Renal pelvis (tissue), 12 donors: ENCODE results near the gene FARS2. TPM values are rescaled to one million over a fixed set of nuclear protein-coding genes. Genes with fewer than 3 reads are reported as not detected.

Experiments
- DNase-seq: peaks from one replicate; pipeline ENCODE4 v3.0.0-alpha.2; 2013
- long read RNA-seq, 16 experiments: transcript quantifications; one replicate each; lab custom pipeline, GENCODE V29; 2026
- polyA plus RNA-seq, 3 donors: library from polyadenylated mRNA; unstranded; fragments of 120-200 nt; gene quantifications; one replicate each; pipeline ENCODE4 v1.2.1, GENCODE V29; 2013; ENCODE audit not compliant: insufficient read length in 3 of 3

The FARS2 gene
- 10 to 100 TPM; 18.6 to 22.3 (median 22.2) TPM for polyA plus RNA-seq
- long read RNA-seq, donor 1, partial matches to known transcripts: 7 of 11 reads
- long read RNA-seq, donor 1, other reads (novel, unspliced or antisense): 0 of 11 reads
- long read RNA-seq, donor 2, transcript FARS2-201 (7 exons, 1,663 nt): major isoform, 11 of 25 reads
- long read RNA-seq, donor 2, partial matches to known transcripts: 13 of 25 reads
- long read RNA-seq, donor 2, other reads (novel, unspliced or antisense): 0 of 25 reads
- long read RNA-seq, donor 3, transcript FARS2-201 (7 exons, 1,663 nt): major isoform, 5 of 17 reads
- long read RNA-seq, donor 3, partial matches to known transcripts: 12 of 17 reads
- long read RNA-seq, donor 3, other reads (novel, unspliced or antisense): 0 of 17 reads
- long read RNA-seq, donor 4, transcript FARS2-201 (7 exons, 1,663 nt): major isoform, 5 of 16 reads
- long read RNA-seq, donor 4, partial matches to known transcripts: 10 of 16 reads
- long read RNA-seq, donor 4, other reads (novel, unspliced or antisense): 0 of 16 reads
- long read RNA-seq, donor 5, partial matches to known transcripts: 0 of 2 reads
- long read RNA-seq, donor 5, other reads (novel, unspliced or antisense): 0 of 2 reads
- long read RNA-seq, donor 6, transcript FARS2-201 (7 exons, 1,663 nt): major isoform, 6 of 6 reads
- long read RNA-seq, donor 6, partial matches to known transcripts: 0 of 6 reads
- long read RNA-seq, donor 6, other reads (novel, unspliced or antisense): 0 of 6 reads
- long read RNA-seq, donor 7, transcript FARS2-201 (7 exons, 1,663 nt): major isoform, 8 of 23 reads
- long read RNA-seq, donor 7, partial matches to known transcripts: 15 of 23 reads
- long read RNA-seq, donor 7, other reads (novel, unspliced or antisense): 0 of 23 reads
- long read RNA-seq, donor 8, partial matches to known transcripts: 12 of 13 reads
- long read RNA-seq, donor 8, other reads (novel, unspliced or antisense): 0 of 13 reads
- long read RNA-seq, donor 9, transcript FARS2-201 (7 exons, 1,663 nt): major isoform, 6 of 17 reads
- long read RNA-seq, donor 9, partial matches to known transcripts: 11 of 17 reads
- long read RNA-seq, donor 9, other reads (novel, unspliced or antisense): 0 of 17 reads
- long read RNA-seq, donor 10, partial matches to known transcripts: 13 of 18 reads
- long read RNA-seq, donor 10, other reads (novel, unspliced or antisense): 0 of 18 reads
- long read RNA-seq, donor 11, partial matches to known transcripts: 5 of 8 reads
- long read RNA-seq, donor 11, other reads (novel, unspliced or antisense): 0 of 8 reads
- long read RNA-seq, donor 12, transcript FARS2-201 (7 exons, 1,663 nt): major isoform, 11 of 16 reads
- long read RNA-seq, donor 12, partial matches to known transcripts: 5 of 16 reads
- long read RNA-seq, donor 12, other reads (novel, unspliced or antisense): 0 of 16 reads
- long read RNA-seq, donor 13, partial matches to known transcripts: 0 of 1 reads
- long read RNA-seq, donor 13, other reads (novel, unspliced or antisense): 0 of 1 reads
- long read RNA-seq, donor 14, transcript FARS2-201 (7 exons, 1,663 nt): major isoform, 12 of 44 reads
- long read RNA-seq, donor 14, partial matches to known transcripts: 25 of 44 reads
- long read RNA-seq, donor 14, other reads (novel, unspliced or antisense): 5 of 44 reads
- long read RNA-seq, donor 15, transcript FARS2-201 (7 exons, 1,663 nt): major isoform, 6 of 150 reads
- long read RNA-seq, donor 15, partial matches to known transcripts: 134 of 150 reads
- long read RNA-seq, donor 15, other reads (novel, unspliced or antisense): 10 of 150 reads
- long read RNA-seq, donor 16, transcript FARS2-201 (7 exons, 1,663 nt): major isoform, 5 of 18 reads
- long read RNA-seq, donor 16, partial matches to known transcripts: 11 of 18 reads
- long read RNA-seq, donor 16, other reads (novel, unspliced or antisense): 0 of 18 reads

- DNase-seq: peak; percentile 93
These were observed at the start of gene FARS2, which contains the start of gene LYRM4 for GRCh38 chr6:5260661-5261544. Gene FARS2 (plus strand): TSS chr6:5261513. Gene LYRM4 (minus strand): TSS chr6:5260950. CDS start chr6:5260733, 217 bp downstream.

DNA sequence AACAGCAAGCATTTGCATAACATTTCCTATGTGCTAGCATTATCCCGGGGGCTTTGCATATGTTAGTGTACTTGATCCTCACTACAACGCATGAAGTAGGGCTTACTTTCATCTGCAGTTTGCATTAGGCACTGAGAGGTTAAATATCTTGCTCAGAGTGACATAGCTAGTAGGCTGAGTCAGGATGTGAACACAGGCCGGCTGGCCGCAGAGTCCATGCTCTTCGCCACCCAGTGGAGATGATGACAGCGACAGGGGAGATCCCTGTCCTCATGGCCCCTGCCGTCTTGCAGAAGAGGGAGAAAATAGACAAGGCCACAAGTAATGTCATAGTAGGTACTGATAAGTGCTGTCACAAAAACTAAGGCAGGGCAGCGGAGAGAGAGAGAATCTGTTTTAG is 47.5 kb upstream of the FARS2 start:
- no peak for DNase-seq

- DNase-seq: peak; percentile 86
These were observed 46.7 kb upstream of the FARS2 start for GRCh38 chr6:5214570-5215052.

DNA sequence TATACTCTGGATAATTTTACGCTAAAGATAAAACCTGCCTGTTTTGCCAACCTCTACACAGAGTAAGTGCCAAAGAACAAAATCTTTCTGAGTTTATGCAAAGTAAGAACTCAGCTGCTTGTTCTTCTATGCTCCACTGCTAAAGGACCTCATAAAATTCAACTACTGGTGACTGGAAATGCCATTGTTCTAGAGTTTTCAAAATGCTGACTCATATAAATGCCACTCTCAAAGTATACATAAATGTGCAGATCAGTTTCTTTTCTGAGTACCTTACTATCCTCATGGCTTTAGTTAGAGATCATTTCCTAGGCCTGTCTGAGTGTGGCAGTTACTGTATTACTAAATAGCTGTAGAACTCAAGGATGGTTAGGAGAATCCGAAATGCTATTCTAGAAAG is 46.2 kb upstream of the FARS2 start:
- DNase-seq: no peak

GRCh38 chr6:5215799-5216198 is 45.5 kb upstream of the FARS2 start:
- DNase-seq: no peak

DNA sequence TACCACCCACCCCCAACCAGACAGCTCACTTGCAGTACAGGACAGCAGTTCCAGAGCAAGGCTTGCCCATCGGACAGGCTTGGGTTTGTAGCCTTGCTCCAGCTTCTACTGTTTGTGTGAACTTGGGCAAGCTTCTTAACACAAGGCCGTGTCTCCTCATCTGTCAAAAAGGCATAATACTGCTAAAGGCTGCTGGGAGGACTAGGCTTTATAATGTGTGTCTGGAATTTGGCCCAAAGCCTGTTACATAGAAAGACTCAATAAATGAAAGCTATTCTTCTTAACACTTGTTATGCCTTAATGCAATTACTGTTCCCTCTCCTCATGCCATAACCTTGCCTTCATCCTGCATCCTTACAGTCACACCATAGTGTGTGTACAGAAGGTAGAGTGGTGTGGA is 44.0 kb upstream of the FARS2 start:
- no peak for DNase-seq

DNA sequence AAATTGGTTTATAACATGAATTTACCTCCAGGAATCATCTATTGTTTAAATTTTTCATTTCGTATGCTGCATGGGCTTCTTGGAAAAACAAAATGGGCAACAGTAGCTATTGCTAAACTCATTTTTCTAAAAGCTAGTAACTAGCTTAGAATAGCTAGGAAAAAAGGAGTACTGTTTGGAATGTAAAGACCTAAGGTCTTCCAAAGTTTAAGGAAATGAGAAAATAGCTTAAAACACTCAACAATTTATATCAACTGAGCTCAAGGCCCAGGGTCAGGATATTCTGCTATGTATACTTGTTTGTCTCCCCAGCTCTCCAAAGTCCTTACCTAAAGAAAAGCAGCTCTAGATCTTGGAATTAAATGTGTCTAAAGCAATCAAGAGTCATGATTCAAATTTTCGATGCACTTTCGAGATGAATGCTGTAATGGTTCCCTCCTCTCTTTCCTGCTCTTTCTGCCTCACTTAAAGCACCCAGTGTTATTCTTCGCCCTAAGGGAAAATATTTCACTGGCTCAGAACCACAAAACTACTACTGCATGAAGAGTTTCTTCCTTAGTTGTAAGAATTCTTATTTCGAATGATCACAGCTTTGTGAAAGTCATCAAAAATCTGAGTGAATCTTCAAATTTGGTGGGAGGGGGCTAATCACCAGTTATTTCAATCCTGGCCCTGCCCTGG is 42.2 kb upstream of the FARS2 start:
- DNase-seq: no peak

- no peak for DNase-seq
These were observed 40.9 kb upstream of the FARS2 start for GRCh38 chr6:5220443-5220842.

GRCh38 chr6:5223309-5223708 is 38.0 kb upstream of the FARS2 start:
- no peak for DNase-seq

DNA sequence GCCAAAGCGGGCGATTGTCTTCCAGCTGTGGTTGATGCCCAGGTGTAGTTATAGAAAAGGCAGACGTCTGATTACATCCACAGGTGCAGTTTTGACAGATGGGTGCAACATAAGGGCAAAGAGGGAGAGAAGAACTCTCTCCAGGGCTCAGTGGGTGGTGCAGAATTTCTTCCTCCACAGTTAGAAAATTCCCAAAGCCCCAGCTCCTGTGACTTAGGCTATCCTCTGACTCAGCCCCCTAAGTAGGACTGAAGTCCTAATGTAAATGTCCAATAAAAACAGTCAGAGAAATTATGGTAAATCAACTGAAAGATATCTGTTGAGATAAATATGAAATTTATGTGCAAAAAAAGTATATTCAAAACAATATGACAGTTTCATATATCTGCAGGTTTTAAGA is 32.0 kb upstream of the FARS2 start:
- no peak for DNase-seq

DNA sequence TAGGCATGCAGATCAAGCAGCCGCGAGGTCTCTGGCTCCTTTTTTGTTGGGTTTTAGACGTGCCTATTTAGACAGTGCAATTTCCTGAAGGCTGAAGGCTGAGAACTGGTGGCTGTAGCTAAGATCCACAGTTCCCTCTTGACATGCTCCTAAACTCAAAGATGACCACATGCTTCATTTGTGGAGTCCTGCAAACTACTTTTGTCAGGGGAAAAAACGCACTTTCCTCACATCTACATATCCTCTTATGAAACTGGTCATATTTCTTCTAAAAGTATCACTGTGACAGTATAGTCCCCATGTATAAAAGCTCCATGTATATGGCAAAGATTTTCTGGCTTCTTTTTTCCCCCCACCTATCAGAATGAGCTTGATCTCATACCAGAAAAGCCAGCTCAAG is 31.2 kb upstream of the FARS2 start:
- no peak for DNase-seq

- DNase-seq: no peak
These were observed 30.0 kb upstream of the FARS2 start for GRCh38 chr6:5231289-5231688.

DNA sequence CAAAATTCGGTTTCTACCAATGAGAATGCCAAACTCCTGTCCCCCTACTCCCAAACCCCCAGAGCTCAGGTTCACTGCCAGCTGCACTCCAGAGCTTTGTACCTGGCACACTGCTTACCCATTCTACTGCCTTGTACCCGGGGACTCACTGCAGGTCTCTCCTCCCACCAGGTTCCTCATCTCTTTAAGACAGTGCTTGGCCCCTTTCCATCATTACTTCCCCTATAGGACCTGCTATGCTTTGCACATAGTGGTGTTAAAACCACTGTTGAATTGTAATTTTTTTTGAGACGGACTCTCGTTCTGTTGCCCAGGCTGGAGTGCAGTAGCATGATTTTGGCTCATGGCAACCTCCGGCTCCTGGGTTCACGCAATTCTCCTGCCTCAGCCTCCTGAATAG is 26.4 kb upstream of the FARS2 start:
- no peak for DNase-seq

- no peak for DNase-seq
These were observed 25.5 kb upstream of the FARS2 start for GRCh38 chr6:5235830-5236229.

GRCh38 chr6:5237805-5238204 is 23.5 kb upstream of the FARS2 start:
- no peak for DNase-seq

DNA sequence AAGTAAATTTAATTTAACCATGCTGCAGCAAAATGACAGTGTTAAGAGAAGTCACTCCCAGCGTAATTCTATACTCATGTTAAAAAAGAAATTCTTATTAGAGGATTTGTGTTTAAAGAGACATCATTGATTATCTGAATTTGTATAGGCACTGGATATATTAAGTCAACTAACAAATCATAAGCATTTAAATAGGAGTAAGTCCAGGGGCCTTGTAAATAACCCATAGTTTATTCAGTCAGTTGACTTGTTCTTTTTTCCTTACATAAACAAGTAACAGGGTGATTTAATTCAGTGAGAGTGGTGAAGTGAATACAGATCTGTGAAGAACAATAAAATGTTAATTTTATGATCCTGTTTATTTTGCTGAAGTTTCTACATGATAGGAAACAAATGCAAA is 23.0 kb upstream of the FARS2 start:
- no peak for DNase-seq

DNA sequence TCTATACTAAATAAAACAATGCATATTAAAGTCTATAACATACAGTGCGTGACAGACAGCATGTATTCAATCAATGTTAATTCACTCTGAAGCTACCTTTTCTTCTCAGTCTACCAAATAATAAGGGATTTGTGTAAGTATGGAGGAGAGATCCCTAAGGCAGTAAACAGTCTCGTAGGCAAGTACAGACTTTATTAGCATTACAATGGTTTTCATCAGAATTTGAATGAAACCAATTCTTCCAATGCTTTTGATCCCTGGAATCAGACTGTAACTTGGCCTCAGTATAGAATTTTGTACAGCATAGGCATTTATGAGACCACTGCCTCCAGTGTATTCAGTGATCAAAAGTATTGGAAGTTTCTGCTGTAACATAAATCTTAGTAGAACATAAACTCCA is 20.1 kb upstream of the FARS2 start:
- no peak for DNase-seq

- no peak for DNase-seq
These were observed 18.2 kb upstream of the FARS2 start for GRCh38 chr6:5243069-5243468.
